GM18867 (cell line): ENCODE data around the gene HIC1.

Experiments
- ATAC-seq: cut with Tn5 transposase; IDR thresholded peaks from one replicate; pipeline ENCODE4 v1.9.1; 2021; ENCODE audit warnings: mild to moderate bottlenecking, moderate library complexity; ENCODE audit not compliant: unreplicated experiment

The HIC1 gene

GRCh38 chr17:2025220-2025621, 29.7 kb upstream of the HIC1 start, which contains the start of gene RTN4RL1:
RTN4RL1 (minus strand) TSS chr17:2025334; CDS start chr17:2024865, 469 bp downstream.
- no peak for ATAC-seq

- ATAC-seq: no peak
These were observed 29.1 kb upstream of the HIC1 start for GRCh38 chr17:2025622-2026309.

- ATAC-seq: no peak
These were observed 27.2 kb upstream of the HIC1 start for GRCh38 chr17:2027528-2028233.

GRCh38 chr17:2028234-2028614, 26.7 kb upstream of the HIC1 start:
- ATAC-seq: no peak

- no peak for ATAC-seq
These were observed 26.2 kb upstream of the HIC1 start for GRCh38 chr17:2028737-2029136.

- ATAC-seq: peak; percentile 79
These were observed 24.8 kb upstream of the HIC1 start, which contains the start of gene DPH1 for GRCh38 chr17:2029911-2030778. DPH1 (plus strand) TSS chr17:2030153; CDS start chr17:2030170, 17 bp downstream.

- ATAC-seq: no peak
These were observed 24.1 kb upstream of the HIC1 start for GRCh38 chr17:2030779-2031163.

GRCh38 chr17:2033153-2033552, 21.8 kb upstream of the HIC1 start:
- no peak for ATAC-seq

- no peak for ATAC-seq
These were observed 20.7 kb upstream of the HIC1 start for GRCh38 chr17:2034157-2034556.

GRCh38 chr17:2034806-2035540, 19.9 kb upstream of the HIC1 start:
- ATAC-seq: no peak

- no peak for ATAC-seq
These were observed 19.1 kb upstream of the HIC1 start for GRCh38 chr17:2035541-2036488.

- ATAC-seq: no peak
These were observed 17.7 kb upstream of the HIC1 start for GRCh38 chr17:2037155-2037554.

GRCh38 chr17:2040219-2040827, 14.6 kb upstream of the HIC1 start:
- ATAC-seq: no peak

GRCh38 chr17:2040942-2041560, 13.9 kb upstream of the HIC1 start:
- ATAC-seq: no peak

- ATAC-seq: peak; percentile 89
These were observed 13.1 kb upstream of the HIC1 start, which contains the start of gene OVCA2 for GRCh38 chr17:2041561-2042389. OVCA2 (plus strand) TSS chr17:2042022; CDS start chr17:2042048, 26 bp downstream.

- no peak for ATAC-seq
These were observed 12.5 kb upstream of the HIC1 start for GRCh38 chr17:2042390-2042847.

GRCh38 chr17:2042933-2043332, 12.0 kb upstream of the HIC1 start:
- no peak for ATAC-seq

- no peak for ATAC-seq
These were observed 11.1 kb upstream of the HIC1 start for GRCh38 chr17:2043785-2044184.
